ENCODE data around the gene SNIP1. TPM values are rescaled to one million over a fixed set of nuclear protein-coding genes. Genes with fewer than 3 reads are reported as not detected.

The SNIP1 gene
- total and polyA plus RNA-seq, 2 experiments from 2014 or later: 7.0 to 11.4 TPM

DNA sequence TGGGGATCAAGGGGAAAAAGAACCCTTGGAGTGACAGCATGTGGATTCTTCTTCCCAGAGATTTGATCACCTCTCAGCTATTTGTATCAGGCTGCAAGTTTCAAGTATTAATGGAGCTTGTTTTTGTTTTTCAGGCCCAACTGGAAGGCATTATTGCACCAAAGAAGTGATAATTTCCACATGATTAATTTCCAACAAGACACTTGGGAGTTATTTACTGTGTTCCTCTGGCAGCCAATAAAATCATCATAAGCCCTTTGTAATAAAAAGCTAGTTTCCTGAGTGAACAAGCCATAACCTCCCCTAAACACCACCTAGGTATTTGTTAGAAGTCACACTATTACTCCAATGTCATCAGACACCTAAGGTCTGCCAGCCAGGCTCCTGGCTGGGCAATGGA is 10.8 kb upstream of the SNIP1 start:
- H3K4me1 ChIP-seq (ENCODE audit: insufficient read depth): no peaks in the 10 kb centered on the region
- no peaks in the 10 kb centered on the region; the same call in 1 of the 2 replicates for H3K79me2 ChIP-seq (replicated peaks; ENCODE audit: insufficient read depth)
- H3K27me3 ChIP-seq (ENCODE audit: insufficient read depth): no peaks in the 10 kb centered on the region
- Mint-ChIP-seq H3K27me3 (ENCODE audit: insufficient read depth, low read depth, poor library complexity) (peaks cover 2% of the 10 kb centered on the region), H3K4me3 (no peak overlapping the region), H3K4me1 (no peaks in the 10 kb centered on the region; the same call in 2 of the 3 replicates), H3K9me3 (no peaks in the 10 kb centered on the region; the same call in 2 of the 3 replicates), H3K36me3 (ENCODE audit: low read depth) (peaks cover 49% of the 10 kb centered on the region), H3K27ac (no peak overlapping the region)
- TF ChIP-seq, protein P1, sequence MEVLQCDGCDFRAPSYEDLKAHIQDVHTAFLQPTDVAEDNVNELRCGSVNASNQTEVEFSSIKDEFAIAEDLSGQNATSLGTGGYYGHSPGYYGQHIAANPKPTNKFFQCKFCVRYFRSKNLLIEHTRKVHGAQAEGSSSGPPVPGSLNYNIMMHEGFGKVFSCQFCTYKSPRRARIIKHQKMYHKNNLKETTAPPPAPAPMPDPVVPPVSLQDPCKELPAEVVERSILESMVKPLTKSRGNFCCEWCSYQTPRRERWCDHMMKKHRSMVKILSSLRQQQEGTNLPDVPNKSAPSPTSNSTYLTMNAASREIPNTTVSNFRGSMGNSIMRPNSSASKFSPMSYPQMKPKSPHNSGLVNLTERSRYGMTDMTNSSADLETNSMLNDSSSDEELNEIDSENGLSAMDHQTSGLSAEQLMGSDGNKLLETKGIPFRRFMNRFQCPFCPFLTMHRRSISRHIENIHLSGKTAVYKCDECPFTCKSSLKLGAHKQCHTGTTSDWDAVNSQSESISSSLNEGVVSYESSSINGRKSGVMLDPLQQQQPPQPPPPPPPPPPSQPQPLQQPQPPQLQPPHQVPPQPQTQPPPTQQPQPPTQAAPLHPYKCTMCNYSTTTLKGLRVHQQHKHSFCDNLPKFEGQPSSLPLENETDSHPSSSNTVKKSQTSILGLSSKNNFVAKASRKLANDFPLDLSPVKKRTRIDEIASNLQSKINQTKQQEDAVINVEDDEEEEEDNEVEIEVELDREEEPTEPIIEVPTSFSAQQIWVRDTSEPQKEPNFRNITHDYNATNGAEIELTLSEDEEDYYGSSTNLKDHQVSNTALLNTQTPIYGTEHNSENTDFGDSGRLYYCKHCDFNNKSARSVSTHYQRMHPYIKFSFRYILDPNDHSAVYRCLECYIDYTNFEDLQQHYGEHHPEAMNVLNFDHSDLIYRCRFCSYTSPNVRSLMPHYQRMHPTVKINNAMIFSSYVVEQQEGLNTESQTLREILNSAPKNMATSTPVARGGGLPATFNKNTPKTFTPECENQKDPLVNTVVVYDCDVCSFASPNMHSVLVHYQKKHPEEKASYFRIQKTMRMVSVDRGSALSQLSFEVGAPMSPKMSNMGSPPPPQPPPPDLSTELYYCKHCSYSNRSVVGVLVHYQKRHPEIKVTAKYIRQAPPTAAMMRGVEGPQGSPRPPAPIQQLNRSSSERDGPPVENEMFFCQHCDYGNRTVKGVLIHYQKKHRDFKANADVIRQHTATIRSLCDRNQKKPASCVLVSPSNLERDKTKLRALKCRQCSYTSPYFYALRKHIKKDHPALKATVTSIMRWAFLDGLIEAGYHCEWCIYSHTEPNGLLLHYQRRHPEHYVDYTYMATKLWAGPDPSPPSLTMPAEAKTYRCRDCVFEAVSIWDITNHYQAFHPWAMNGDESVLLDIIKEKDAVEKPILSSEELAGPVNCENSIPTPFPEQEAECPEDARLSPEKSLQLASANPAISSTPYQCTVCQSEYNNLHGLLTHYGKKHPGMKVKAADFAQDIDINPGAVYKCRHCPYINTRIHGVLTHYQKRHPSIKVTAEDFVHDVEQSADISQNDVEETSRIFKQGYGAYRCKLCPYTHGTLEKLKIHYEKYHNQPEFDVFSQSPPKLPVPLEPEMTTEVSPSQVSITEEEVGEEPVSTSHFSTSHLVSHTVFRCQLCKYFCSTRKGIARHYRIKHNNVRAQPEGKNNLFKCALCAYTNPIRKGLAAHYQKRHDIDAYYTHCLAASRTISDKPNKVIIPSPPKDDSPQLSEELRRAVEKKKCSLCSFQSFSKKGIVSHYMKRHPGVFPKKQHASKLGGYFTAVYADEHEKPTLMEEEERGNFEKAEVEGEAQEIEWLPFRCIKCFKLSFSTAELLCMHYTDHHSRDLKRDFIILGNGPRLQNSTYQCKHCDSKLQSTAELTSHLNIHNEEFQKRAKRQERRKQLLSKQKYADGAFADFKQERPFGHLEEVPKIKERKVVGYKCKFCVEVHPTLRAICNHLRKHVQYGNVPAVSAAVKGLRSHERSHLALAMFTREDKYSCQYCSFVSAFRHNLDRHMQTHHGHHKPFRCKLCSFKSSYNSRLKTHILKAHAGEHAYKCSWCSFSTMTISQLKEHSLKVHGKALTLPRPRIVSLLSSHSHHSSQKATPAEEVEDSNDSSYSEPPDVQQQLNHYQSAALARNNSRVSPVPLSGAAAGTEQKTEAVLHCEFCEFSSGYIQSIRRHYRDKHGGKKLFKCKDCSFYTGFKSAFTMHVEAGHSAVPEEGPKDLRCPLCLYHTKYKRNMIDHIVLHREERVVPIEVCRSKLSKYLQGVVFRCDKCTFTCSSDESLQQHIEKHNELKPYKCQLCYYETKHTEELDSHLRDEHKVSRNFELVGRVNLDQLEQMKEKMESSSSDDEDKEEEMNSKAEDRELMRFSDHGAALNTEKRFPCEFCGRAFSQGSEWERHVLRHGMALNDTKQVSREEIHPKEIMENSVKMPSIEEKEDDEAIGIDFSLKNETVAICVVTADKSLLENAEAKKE (CRISPR knock-in tag; IDR thresholded peaks at IDR 0.05): no peak
- TF ChIP-seq ZNF331 (CRISPR knock-in tag; IDR thresholded peaks at IDR 0.05; ENCODE audit: low read depth) (no peak), CREB1 (CRISPR knock-in tag; IDR thresholded peaks at IDR 0.05; ENCODE audit: low read depth) (no peak), EZH2phosphoT487 (IDR thresholded peaks at IDR 0.05; ENCODE audit: unreplicated experiment) (no peak), ZNF114 (CRISPR knock-in tag; IDR thresholded peaks at IDR 0.05) (no peak), EZH2 (IDR thresholded peaks at IDR 0.05; ENCODE audit: low read depth, unreplicated experiment) (no peak), POLR2AphosphoS5 (IDR thresholded peaks at IDR 0.05; ENCODE audit: low read depth) (no peak), JUNB (IDR thresholded peaks at IDR 0.05; ENCODE audit: unreplicated experiment) (no peak), STAT1 (IDR thresholded peaks at IDR 0.05; ENCODE audit: unreplicated experiment) (no peak)
- TF ChIP-seq, protein P2, sequence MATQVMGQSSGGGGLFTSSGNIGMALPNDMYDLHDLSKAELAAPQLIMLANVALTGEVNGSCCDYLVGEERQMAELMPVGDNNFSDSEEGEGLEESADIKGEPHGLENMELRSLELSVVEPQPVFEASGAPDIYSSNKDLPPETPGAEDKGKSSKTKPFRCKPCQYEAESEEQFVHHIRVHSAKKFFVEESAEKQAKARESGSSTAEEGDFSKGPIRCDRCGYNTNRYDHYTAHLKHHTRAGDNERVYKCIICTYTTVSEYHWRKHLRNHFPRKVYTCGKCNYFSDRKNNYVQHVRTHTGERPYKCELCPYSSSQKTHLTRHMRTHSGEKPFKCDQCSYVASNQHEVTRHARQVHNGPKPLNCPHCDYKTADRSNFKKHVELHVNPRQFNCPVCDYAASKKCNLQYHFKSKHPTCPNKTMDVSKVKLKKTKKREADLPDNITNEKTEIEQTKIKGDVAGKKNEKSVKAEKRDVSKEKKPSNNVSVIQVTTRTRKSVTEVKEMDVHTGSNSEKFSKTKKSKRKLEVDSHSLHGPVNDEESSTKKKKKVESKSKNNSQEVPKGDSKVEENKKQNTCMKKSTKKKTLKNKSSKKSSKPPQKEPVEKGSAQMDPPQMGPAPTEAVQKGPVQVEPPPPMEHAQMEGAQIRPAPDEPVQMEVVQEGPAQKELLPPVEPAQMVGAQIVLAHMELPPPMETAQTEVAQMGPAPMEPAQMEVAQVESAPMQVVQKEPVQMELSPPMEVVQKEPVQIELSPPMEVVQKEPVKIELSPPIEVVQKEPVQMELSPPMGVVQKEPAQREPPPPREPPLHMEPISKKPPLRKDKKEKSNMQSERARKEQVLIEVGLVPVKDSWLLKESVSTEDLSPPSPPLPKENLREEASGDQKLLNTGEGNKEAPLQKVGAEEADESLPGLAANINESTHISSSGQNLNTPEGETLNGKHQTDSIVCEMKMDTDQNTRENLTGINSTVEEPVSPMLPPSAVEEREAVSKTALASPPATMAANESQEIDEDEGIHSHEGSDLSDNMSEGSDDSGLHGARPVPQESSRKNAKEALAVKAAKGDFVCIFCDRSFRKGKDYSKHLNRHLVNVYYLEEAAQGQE (IDR thresholded peaks at IDR 0.05; ENCODE audit: unreplicated experiment): no peak
- TF ChIP-seq, protein P3, sequence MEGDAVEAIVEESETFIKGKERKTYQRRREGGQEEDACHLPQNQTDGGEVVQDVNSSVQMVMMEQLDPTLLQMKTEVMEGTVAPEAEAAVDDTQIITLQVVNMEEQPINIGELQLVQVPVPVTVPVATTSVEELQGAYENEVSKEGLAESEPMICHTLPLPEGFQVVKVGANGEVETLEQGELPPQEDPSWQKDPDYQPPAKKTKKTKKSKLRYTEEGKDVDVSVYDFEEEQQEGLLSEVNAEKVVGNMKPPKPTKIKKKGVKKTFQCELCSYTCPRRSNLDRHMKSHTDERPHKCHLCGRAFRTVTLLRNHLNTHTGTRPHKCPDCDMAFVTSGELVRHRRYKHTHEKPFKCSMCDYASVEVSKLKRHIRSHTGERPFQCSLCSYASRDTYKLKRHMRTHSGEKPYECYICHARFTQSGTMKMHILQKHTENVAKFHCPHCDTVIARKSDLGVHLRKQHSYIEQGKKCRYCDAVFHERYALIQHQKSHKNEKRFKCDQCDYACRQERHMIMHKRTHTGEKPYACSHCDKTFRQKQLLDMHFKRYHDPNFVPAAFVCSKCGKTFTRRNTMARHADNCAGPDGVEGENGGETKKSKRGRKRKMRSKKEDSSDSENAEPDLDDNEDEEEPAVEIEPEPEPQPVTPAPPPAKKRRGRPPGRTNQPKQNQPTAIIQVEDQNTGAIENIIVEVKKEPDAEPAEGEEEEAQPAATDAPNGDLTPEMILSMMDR (conservative IDR thresholded peaks at IDR 0.05; ENCODE audit: low read depth in 2 of 2): no peak
- ATAC-seq (no peak), DNase-seq (ENCODE audit: low spot score) (no peak)
- H3K4me2 ChIP-seq: no peak overlapping the region
- H2AFZ ChIP-seq: no peak overlapping the region
- H3F3A ChIP-seq (replicated peaks; ENCODE audit: low read depth): peaks cover 7% of the 10 kb centered on the region; the same call in 1 of the 2 replicates
- no peak overlapping the region for H3K27ac ChIP-seq (ENCODE audit: low read depth)
- H3K4me3 ChIP-seq: no peak overlapping the region
- peaks cover 16% of the 10 kb centered on the region; the same call in 1 of the 2 replicates for H4K20me1 ChIP-seq (replicated peaks; ENCODE audit: insufficient read depth)
- no peaks in the 10 kb centered on the region for H3K9me2 ChIP-seq (ENCODE audit: insufficient read depth)
- H3K36me3 ChIP-seq (ENCODE audit: insufficient read depth): peaks cover 42% of the 10 kb centered on the region

Measured in GM23338 (cell line).